ENCODE data around the gene CKB.
A peak's percentile ranks its signal among the peaks of the same experiment; 100 is the strongest.

Gene CKB

DNA sequence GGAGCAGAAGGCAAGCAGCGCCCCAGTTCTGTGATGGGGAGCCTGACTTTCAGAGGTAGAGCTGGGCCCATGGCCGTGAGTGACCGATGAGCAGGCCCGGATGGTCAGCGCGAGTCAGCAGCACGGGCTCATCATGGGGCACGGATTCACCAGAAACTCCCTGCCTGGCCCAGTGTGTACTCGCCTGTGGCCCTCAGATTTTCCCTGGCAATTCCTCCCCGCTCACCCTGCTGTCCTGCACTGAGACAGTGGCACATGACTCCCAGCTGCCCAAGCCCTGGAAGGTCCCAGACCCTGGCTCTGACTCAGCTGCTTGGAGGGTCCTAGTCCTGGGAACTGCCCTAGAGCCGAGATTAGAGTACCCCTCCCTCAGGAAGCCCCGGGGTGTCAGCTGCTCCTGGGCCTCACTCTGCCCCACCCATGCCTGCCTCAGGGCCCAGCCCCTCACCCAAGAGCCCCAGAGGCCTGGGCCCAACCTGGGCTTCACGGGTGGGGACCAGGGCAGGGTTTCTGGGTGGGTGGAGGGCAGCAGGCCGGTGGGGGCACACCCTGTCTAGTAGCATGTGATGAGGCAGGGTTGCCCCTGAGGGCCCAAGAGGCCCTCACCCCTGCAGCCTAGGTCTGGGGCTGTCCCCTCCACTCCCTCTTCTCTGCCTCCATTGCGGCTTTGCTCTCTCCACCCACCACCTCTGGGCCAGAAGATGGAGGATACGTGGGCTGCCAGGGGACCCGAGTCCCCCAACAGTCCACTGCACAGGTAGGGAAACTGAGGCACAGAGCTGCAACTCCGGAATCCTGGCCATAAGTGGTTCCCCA lies 14.8 kb upstream of the CKB start:
- no peak for DNase-seq

DNA sequence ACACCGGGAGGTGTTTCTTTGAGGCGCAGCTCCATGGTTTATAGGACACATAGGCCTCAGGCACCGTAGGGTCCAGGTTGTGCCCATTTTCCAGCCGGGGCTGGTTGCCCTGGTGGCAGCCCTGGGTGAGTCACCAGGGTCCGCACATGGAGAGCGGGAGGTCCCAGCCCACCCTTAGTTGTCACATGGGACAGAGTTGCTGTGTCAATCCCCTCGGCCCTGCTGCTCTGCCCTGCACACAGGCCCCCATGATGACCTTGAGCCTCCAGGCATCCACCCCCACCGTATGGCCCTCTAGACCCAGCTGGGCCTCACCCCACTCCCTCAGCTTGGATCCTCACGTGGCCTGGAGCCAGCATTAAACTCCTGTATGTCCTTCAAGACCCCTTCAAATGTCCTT lies 14.1 kb upstream of the CKB start:
- no peak for DNase-seq

DNA sequence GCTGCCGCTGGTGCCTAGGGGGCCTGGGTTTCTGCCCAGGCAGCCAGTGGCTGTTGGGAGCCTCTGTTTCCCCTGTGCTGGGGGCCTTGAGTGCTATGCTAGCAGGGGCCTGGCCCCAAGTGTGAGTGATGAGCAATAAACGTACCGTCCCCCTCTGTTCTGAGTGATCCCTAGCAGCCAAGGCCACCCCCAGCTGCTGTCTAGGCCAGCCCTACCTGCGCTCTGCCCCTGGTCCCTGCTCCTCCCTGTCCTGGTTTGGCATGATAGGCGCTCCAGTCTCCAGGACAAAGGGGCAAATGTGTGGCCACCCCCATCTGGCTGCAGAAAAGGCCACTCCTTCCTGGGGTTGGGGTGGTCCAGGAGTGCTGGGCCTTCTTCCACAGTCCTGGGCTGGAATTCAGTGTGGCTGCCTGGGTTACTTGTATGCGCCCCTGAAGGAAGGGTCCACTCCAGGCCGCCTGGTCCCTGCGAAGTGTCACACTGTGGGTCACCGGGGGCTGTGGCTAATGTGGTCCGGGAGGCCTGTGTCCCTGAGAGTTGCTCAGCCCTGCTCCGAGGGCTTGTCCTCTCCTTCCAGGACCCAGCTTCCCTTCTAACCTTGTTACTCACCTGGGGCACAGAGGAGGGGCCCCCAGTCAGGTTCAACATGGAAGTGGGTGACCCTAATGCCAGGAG lies 13.4 kb upstream of the CKB start:
- DNase-seq, result no peak

DNA sequence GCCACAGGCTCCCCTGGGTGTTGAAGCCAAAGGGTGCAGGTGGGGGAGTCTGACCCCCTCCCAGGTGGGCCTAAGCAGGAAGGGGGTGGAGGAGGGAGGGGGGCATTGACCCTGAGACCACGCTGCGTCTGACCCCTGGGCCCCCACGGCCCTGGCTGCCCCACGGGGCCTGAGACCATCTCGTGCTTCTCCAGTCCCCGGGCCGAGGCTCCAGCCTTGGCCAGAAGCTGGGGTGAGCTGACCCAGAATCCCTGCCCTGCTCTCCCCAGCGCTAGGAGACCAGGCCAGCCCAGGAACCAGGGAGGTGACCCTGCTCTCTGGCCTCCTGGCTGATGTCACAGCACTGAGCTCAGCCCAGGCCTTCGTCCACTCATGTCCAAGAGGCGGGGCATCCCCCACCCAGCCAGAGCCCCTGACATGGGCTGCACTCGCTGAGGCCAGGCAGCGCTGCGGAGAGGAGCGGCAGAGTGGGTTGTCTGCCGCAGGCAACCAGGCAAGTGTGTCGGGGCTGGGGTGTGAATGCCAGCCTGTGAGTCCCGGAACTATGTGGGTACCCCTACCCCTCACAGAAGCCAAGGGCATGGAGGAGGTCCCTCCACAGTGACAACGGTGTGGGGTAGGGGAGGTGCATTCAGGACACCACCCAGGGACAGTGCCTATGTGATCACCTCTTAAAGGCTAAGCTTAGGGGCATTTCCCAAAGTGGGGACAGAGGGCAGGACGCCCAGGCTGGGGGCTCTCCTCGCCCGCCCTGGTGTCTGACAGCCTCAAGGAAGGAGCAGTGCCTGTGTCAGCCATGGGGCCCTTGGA lies 12.7 kb upstream of the CKB start:
- no peak for DNase-seq

DNA sequence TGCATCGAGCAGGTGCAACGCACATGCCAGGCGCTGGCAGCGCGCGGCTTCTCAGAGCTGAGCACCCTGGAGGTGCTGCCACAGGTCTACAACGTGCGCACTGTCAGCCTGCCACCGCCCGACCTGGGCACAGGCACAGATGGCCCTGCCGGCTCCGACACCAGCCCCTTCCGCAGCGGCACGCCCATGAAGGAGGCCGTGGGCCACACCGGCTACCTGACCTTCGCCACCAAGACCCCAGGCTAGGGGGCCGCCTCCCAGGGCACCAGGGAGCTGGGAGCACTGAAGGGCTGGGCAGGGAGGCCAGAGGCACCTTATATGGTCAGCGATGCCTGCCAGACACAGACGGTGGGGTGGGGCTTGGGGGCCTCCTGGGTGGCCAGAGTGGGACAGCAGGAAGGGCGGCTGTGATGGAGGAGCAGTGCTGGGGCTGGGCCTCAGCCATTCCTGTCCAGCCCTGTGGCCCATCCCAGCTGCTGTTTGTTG lies 12.0 kb upstream of the CKB start:
- DNase-seq, result no peak

DNA sequence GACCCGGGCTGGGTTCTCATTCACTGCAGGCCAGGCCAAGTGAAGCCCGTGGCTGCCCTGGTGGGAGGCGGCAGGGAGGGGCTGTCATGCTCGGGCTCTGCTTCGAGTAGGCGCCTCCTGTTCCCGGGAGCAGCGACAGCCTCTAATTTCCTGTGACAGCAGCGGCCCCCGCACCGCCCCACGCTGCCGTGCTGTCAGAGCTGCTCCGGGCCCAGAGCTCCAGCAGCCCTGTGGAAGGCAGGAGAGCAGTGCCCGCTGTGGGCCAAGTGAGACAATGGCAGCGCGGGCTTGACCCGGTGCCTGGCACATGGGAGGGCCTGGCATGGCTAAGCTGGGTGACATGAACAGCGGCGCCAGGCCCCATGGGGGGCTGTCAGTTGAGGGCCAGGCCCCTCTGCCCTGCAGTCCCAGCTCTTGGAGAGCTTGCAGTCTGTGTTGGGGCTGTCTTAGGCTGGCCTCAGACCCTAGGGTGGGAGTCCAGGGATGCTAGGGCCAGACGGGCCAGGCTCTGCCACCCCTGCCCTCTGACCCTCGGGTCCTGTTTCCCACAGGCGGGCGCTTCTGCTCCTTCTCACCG lies 11.5 kb upstream of the CKB start:
- no peak for DNase-seq

DNA sequence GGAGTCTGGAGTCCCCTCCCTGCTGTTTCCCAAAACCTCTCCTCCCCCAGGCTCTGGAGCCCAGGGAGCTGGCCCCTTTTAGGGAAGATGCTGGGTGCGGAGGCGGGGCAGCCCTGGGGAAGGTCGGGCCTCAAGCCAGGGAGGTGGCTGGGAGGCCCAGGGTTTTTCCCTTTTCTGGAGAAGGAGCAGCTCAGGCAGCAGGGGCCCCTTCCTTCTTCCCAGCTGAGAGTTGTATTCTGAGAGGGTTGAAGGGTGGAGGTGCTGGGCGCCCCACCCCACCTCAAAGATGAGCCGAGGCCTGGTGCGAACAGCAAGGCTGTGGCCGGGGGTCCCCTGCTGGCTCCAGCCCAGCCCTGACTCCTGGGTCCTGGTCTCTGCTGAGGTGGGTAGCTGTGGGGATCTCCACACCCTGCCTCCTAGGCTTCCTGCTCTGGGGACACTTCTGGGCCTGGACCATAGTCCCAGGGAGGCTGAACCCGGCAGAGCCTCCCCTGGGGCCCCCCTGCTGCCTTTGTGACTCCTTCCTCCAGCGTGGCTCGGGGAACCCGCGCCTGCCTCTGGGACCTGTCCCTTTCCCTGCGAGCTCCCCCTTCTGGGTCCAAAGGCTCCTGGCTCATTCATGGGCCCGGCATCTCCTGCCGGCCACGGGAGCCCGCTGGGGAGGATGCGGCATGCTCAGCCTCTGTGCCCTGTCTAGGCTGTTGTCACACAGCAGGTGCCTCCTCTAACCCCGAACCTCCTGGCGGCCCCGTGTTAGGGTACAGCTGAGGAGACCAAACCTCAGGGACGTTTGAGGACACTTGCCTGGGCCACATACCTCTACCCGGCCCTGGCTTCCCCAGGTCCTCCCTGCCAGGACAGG lies 10.7 kb upstream of the CKB start:
- no peak for DNase-seq

DNA sequence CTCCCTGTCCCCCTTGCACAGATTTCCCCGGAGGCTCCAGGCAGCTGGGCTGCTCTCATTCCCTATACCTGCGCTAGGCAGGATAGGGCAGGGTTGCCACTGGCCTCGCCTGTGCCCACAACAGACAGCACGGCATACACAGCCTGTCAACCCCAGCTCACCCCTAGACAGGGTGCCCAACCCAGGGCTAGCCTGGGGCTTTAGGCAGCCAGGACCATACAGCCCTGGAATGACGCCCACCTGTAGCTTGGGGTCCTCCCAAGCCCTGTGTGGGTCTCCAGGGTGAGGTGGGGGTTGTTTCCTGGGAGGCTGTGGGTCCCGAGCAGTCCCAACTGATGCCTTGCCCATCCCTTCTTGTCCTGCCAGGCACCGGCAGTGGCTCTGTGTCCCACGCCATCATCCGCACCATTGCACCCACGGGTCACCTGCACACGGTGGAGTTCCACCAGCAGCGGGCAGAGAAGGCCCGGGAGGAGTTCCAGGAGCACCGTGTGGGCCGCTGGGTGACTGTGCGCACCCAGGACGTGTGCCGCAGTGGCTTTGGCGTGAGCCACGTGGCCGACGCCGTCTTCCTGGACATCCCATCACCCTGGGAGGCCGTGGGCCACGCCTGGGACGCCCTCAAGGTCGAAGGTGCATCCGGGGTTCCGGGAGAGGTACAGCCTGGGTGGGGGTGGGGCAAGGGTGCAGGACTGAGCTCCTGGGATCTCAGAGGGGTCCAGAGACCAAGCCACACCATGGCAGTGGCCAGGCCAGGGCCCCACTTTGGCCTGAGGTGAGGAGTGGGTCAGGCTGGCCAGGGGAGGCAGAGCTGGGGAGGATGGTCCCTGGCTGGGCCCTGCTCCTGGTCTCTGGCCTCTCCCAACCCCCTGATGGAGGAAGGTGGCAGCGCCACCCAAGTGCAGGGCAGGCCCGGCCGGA lies 9.8 kb upstream of the CKB start:
- no peak for DNase-seq

DNA sequence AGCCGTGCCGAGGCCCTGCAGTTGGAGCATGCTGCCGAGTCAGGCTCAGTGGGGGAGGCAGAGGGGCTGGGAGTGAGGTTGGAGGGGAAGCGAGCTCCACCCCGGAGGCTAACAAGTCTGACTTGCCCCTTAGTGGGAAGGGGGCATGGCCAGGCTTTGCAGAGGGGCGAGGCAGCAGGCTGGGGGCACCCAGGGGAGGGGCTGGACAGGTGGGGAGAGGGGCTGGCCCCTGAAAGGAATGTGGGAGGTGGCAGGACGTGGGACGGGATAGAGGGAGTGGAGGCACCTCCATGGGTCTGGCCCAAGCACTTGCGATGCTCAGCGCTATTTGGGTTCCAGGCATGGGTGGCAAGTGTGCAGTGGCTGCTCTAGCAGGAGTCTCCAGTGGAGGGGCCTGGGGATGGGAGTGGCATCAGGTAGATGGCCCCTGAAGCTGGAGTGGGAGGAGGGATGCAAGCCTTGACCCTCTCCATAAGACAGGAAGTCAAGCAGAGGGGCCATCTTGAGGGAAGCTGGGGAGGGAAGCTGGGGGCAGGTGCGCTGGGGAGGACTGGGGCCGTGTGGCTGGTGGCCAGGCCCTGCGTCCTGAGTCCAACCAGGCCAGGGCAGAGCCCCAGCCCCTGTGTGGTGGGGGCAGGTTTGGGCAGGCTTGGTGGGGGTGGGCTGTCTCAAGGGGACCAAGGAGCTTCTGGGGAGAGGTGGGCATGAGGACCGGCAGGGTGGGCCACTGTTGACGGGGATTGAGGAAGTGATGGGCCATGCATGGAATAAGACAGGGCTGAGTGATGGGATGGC lies 9.0 kb upstream of the CKB start:
- no peak for DNase-seq

DNA sequence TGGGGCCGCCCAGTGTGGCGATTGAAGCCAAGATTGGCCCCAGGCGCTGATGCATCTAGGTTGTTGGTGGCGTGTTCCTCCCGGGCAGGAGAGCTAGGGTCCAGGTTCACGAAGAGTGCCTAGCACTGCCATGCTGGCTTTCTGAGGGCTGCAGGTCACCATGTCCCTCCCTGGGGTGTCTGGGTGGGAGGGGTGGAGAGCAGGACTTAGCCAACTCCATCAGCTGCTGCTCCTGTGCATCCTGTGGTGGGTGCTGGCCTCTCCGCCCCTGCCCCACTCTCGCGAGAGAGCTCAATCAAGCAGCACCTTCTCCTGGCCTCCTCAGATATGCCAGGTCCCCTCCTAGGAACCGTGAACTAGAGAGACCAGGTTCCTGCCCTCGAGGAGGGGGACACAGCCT lies 8.2 kb upstream of the CKB start:
- no peak for DNase-seq

DNA sequence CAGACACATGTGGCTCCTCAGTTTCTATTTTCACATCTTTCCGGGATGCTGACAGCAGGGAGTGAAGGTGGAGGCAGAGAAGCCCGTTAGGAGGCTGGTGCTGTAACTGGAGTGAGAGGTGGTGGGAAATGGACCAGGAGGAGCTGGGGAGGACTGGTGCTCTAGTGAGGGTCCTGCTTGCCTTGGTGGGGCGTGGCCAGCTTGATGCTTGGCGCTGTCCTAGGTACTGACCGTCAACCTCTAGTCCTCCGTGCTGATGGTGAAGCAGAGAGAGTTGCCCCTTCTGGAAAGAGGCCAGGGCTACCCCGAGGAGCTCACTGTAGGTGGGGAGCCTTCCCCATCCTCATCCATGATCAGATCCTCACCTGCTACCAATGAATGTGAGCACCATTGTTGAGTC lies 7.8 kb upstream of the CKB start:
- no peak for DNase-seq

DNA sequence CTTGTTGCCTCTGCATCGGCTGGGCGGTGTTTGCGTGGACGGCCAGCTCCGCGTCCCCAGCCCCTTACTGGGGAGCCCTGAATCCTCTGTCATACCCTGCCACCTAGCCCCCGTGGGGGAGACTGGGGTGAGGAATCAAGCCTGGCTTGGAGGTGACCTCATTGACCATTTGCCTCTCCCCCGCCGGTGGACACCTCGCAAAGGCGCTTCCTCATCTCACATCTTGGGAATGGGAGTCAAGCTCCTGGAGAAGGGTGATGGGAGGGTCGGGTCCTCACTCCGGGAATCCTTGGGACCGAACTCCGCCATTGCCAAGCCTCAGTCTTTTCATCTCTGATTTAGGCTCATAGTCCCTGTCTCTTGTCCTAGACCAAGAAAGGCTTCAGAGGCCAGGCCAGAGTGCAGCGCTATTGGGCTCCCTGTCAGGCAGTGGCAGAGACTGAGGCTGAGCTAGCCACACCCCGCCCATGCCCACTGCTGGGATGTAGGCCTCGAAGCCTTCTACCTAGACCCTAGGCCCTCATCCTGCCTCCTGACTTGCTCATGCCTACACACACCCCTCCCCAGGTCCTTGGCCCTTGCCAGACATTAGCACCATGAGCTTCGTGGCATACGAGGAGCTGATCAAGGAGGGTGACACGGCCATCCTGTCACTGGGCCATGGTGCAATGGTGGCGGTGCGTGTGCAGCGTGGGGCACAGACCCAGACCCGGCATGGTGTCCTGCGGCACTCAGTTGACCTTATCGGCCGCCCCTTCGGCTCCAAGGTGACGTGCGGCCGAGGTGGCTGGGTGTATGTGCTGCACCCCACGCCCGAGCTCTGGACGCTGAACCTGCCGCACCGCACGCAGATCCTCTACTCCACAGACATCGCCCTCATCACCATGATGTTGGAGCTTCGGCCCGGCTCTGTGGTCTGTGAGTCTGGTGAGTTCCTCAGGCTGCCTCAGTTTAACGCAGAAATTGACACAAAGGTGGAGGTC lies 7.0 kb upstream of the CKB start:
- no peak for DNase-seq

DNA sequence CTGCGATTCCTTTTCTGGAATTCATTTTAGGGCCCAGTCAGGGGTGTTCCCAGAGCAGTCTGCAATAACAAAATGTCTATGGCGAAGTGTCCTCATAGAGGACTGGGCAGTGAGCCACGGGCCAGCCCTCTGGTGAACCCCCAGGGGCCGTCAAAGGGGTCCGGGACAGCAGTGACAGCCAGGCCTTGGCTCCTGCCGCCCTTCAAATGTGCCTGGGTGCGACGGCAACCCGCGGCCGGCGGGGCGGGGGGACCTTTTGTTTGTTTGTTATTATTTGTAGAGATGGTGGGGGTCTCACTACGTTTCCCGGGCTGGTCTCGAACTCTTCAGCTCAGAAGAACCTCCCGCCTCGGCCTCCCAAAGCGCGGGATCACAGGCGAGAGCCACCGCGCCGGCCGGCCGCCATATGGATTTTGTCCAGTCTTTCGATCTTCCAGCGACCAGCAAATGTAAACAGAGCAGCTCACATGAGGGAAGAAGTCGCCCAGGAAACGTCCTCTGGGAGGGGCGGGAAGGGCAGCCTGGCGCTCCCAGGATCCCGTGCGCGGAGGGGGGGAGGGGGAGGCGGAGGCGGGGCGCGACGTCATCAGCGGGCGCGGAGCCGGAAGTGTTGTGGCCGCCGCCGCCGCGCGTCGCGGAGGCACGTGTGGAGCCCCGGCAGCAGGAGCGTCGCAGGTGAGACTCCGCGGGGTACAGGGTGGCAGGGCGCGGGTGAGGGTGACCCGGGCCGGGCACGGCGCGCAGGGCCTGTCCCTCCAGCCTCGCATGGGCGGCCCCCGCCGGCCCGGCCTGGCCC lies 6.2 kb upstream of the CKB start, which contains the start of gene TRMT61A:
TSS of gene TRMT61A (plus strand) at position 610 of the 796 bp plus-strand sequence. CDS start 783 bp downstream, outside the sequence.
- DNase-seq, result peak; percentile 72

DNA sequence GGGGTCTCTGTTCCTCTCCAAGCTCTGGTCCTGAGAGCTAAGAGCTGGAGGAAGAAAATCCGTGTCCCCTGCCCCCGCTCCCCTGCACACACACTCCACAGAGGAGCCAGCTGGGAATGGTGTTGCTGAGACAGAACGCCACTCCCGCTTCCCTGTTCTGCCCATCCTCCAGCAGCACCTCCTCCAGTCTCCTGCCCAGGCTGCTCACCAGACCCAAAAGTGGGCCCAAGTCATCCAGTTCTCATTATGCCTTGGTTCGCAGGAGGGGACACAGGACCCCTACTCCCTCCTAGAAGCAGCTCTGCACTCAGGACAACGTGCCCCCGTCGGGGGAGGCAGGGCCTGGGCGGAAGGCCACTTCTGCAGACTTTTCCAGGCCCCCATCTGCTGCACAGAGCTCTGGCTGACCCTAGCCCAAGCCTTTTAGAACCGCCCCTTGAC lies 5.5 kb upstream of the CKB start:
- DNase-seq, result no peak

DNA sequence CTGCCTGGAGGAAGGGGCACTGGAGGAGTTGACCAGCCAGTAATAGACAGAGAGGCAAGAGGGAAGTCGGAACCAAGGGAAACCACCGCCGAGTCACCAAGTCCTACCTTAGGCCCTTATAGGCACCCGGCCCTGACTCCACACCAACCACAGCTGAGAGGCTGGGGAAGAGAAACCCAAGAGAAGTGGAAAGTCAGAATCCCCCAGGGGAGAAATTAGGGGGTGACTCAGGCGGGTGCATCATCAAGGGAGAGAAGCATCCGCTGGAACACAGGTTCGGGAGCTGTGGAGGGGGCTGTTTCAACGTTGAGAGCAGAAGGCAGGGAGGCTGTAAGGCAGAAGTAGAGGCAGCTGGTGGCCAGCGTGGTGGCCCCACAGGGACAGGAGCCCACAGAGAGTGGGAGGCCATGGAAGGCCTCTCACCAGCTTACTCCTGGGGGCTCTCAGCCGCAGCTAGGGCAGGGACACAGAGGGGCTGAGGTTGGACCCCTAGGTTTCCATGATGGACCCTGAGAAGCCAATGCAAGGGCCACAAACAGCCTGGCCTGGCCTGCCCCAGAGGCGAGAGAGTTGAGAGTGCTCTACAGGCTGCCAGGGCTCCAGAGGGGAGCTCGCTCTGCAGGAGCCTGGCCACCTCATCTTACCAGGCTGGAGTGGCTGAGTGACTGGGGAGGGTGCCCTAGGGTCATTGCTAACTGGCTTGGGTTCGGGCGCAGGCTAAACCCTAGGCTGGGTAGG lies 4.9 kb upstream of the CKB start:
- no peak for DNase-seq

DNA sequence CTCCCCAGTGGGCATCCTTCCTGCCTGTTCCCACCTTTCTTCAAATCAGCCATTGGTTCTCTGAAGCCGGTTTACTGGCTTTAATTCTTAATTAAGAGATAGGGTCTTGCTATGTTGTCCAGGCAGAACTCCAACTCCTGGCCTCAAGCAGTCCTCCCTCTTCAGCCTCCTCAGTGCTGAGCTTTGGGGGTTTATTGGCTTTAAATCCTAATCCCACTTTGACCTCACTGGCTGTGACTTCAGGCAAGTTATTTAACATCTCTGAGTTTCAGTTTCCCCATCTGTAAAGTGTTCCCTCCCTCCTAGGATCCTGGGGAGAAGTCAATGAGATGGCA lies 4.3 kb upstream of the CKB start:
- DNase-seq, result no peak

DNA sequence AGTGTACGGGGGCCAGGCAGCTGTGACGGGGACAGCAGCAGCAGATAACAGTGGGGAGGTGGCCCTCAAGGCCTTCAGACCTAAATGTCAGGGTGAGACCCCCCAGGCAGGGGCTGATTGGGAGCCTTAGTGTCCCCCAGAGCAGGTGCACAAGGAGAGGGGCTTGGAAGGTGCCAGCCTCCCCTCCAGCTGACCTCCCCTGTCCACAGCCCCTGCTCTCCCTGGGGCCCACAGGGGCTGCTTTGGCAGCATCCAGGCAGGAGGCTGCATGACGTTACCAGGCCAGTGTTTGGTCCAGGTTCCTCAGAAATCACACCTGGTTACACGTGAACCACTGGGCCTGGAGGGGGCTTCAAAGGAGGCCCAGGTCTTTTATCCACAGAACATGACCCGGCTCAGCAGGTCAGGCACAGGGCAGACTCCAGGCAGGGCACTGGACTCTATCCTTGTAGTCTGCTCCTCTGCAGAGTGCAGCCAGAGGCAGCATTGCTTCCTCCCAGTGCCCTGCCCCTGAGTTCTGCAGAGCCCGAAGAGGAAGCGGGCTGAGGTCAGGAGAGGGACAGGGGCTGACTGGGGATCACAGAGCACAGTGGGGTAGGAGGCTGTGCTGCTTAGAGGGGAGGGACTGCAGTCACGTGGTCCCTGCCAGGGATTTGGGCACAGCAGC lies 3.8 kb upstream of the CKB start:
- no peak for DNase-seq
